GM18498 (cell line): ENCODE measurements around the gene MYO9A.
"Not testable (repeated sequence)": the region's sequence is repeated elsewhere in the genome, so short reads cannot be mapped to it uniquely, and the experiment has no call there.

Experiments used
- ATAC-seq: cut with Tn5 transposase; IDR thresholded peaks from one replicate; pipeline ENCODE4 v1.9.1; 2021; ENCODE audit warnings: mild to moderate bottlenecking, moderate library complexity; ENCODE audit not compliant: unreplicated experiment

Gene MYO9A

GRCh38 chr15:71885390-71885789 is 232.6 kb downstream of the MYO9A start:
- no peak for ATAC-seq

GRCh38 chr15:71883447-71883846 is 234.5 kb downstream of the MYO9A start:
- no peak for ATAC-seq

- ATAC-seq: no peak
Measured at GRCh38 chr15:71880276-71880675, 237.7 kb downstream of the MYO9A start.

GRCh38 chr15:71874245-71874644 is 243.7 kb downstream of the MYO9A start:
- no peak for ATAC-seq

GRCh38 chr15:71858232-71858631 is 259.7 kb downstream of the MYO9A start:
- ATAC-seq: not testable (repeated sequence)

- ATAC-seq: no peak
Measured at GRCh38 chr15:71853543-71853942, 264.4 kb downstream of the MYO9A start.

- no peak for ATAC-seq
Measured at GRCh38 chr15:71844916-71845315, 273.0 kb downstream of the MYO9A start.

- ATAC-seq: no peak
Measured at GRCh38 chr15:71841563-71841962, 276.4 kb downstream of the MYO9A start.

GRCh38 chr15:71830981-71831380 is 287.0 kb downstream of the MYO9A start:
- no peak for ATAC-seq

- no peak for ATAC-seq
Measured at GRCh38 chr15:71826196-71826595, 291.8 kb downstream of the MYO9A start.

GRCh38 chr15:71825021-71825730 is 292.8 kb downstream of the MYO9A start:
- no peak for ATAC-seq

GRCh38 chr15:71823801-71824200 is 294.1 kb downstream of the MYO9A start:
- ATAC-seq: no peak

GRCh38 chr15:71822890-71823630 is 294.9 kb downstream of the MYO9A start:
- ATAC-seq: no peak

GRCh38 chr15:71821547-71822129 is 296.3 kb downstream of the MYO9A start:
- ATAC-seq: no peak

- ATAC-seq: no peak
Measured at GRCh38 chr15:71820127-71820526, 297.8 kb downstream of the MYO9A start.

- no peak for ATAC-seq
Measured at GRCh38 chr15:71817351-71817750, 300.6 kb downstream of the MYO9A start.

GRCh38 chr15:71815301-71815700 is 302.6 kb downstream of the MYO9A start:
- no peak for ATAC-seq

- ATAC-seq: no peak
Measured at GRCh38 chr15:71813723-71814470, 304.1 kb downstream of the MYO9A start.

- ATAC-seq: no peak
Measured at GRCh38 chr15:71812966-71813722, 304.8 kb downstream of the MYO9A start.
